DMS79 treated with DMSO at 0.1 percent for 48 hours (cell line): ENCODE results near the gene PNRC1.
"Not testable (repeated sequence)": the region's sequence is repeated elsewhere in the genome, so short reads cannot be mapped to it uniquely, and the experiment has no call there.

ENCODE experiments used
- DNase-seq: peaks from one replicate; lab custom pipeline; 2025; lab: John Stamatoyannopoulos, UW

The PNRC1 gene

DNA sequence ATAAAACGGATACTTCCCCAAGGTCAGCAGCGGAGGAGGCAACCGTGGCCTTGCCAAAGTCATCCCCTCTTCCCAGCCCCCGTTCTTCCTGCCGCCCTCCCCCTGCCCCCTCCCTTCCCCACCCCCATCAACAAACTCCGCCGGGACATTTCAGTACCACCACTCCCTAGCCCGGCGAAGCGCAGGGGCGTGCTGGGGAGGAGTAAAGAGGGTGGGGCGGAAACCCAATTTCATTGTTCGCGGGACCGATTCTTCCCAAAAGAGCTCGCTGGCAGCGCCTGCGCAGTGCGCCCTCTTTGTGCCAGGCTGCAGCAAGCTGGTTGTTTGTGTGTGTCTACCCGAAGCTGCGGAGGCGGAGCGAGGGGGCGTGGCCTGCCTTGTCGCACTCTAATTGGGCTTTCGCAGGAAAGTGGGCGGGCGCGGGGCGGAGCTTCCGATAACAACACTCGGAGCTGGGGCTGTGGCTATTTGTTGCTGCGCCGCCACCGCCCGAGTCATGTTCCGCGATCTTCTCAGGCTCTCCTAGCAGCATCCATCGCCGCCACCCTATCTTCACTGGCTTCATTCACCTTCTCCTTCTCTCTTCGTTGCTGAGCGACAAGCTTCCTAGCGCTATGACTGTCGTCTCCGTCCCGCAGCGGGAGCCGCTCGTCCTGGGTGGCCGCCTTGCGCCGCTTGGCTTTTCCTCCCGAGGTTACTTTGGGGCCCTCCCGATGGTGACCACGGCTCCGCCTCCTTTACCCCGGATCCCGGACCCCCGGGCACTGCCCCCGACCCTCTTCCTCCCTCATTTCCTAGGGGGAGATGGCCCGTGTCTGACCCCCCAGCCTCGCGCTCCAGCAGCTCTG is at the start of gene PNRC1:
Gene PNRC1, plus strand, starts transcription at position 471 of the 848 bp plus-strand sequence. Its CDS starts 144 bp downstream, at position 615.
- DNase-seq: peak; percentile 98

DNA sequence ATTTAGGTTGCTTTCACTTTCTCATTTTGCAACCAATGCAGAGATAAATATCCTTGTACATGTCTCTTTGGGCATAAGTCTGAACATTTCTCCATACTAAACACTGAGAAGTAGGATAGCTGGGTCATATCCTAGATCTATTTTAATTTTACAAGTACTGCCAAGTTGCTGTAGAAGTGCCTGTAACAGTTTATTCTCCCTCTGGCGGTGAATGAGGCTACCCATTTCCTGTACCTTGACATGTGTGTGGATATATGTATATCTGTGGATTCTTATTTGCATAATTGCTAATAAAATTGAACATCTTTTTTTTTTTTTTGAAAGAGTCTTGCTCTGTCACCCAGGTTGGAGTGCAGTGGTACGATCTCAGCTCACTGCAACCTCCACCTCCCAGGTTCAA is 48.0 kb upstream of the PNRC1 start:
- DNase-seq: no peak

GRCh38 chr6:89033461-89033860 is 47.1 kb upstream of the PNRC1 start:
- DNase-seq: no peak

DNA sequence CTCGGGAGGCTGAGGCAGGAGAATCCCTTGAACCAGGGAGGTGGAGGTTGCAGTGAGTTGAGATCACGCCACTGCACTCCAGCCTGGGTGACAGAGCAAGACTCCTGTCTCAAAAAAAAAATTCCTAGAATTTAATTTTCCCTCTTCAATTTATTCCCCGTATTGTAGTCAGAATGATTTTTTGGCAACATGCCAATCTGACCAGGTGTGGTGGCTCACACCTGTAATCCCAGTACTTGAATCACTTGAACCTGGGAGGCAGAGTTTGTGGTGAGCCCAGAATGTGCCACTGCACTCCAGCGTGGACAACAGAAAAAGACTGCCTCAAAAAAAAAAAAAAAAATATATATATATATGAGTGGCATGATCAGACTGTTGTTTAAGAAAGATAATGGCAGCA is 46.4 kb upstream of the PNRC1 start:
- DNase-seq: peak; percentile 37

DNA sequence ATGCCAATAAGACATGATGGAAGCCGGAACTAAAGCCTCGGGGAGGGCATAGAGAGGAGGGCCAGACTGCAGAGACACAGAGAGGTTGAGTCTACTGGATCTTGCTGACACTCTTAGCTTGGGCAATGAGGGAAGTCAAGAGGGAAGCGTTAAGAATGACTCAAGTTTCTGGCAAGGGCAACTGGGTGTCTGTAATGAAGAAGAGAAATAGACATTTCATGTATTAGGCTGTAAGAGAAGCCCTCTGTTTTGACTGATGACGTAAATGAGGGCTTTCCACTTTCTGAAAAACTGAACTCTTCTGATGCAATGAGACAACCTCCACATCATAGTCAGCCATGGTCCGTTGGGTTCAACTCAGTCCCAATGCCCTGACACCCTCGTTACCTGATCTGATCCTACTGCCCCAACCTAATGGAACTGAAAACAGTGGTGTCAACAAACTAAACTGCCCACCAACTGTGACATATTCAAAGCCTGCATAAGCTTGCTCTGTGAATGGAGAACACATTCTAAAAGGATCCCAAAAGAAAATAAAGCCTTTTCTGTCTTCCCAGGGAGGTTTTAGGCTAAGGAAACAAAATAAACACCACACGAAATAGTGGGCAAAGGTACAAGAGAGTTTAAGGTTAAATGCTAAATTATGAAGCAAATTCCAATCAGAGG is 45.8 kb upstream of the PNRC1 start:
- peak; percentile 27 for DNase-seq

DNA sequence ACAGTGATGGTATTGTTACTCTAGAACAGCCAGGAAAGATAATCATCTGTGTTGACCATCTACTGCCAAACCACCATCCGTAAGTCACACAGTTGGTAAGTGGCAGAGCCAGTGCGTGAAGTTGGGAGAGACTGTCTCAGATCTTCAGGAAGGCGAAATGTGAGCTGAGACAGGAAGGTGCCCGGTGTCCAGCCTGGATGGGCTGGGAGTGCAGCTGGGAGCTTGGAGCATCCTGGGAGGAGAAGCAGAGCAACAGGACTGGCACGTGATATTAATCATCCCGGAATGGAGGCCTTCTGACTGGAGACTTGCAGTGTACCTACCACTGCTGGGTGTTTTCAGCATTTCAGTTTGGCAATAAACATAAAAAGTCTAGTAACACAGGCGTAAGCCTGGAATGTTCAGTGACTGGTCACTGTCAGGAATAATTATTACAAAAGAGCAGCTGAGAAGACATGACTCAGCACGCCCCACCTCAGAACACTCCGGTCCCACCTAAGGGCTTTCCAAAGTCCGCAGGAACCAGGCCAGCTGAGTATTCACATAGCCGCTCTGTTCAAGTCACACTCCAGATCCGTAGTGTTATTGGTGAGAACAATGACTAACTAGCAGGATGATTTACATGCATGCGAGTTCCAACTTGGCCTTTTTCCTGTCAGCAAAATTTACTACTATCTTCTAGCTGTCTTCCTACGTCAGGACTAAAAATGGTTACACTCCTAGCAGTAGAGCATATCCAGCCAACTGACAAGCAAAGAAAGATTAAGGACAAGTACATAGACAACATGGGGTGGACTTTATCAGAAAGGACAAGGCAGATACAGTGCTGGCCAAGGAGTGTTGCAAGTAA is 45.1 kb upstream of the PNRC1 start:
- DNase-seq: peak; percentile 15

DNA sequence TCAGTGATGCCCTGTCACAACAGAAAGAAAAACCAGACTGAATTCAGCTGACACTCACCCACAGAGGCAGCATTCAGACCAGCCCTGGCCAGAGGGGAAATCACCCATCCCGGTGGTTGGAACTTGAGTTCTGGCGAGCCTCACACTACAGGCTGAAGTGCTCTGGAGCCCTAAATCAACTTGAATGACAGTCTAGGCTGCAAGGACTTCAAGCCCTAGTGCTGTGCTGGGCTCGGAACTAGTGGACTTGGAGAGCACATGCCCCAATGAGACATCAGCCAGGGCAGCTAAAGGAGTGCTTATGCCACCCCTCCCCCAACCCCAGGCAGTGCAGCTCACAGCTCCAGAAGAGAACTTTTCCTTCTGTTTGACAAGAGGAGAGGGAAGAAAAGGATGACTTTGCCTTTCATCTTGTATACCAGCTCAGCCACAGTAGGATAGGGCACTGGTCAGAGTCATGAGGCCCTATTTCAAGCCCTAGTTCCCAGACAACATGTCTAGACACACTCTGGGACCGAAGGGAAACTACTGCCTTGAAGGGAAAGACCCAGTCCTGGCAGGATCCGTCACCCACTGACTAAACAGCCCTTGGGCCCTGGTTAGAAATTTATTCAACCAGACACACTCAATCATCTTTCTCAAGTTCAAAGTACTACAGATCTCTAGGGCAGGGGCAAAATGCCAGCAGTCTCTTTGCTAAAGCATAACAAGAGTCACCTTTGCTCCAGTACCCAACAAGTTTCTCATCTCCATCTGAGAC is 43.2 kb upstream of the PNRC1 start:
- DNase-seq: no peak

- not testable (repeated sequence) for DNase-seq
These were observed 42.7 kb upstream of the PNRC1 start for GRCh38 chr6:89037901-89038293.

- DNase-seq: no peak
These were observed 37.9 kb upstream of the PNRC1 start for GRCh38 chr6:89042664-89043063.

DNA sequence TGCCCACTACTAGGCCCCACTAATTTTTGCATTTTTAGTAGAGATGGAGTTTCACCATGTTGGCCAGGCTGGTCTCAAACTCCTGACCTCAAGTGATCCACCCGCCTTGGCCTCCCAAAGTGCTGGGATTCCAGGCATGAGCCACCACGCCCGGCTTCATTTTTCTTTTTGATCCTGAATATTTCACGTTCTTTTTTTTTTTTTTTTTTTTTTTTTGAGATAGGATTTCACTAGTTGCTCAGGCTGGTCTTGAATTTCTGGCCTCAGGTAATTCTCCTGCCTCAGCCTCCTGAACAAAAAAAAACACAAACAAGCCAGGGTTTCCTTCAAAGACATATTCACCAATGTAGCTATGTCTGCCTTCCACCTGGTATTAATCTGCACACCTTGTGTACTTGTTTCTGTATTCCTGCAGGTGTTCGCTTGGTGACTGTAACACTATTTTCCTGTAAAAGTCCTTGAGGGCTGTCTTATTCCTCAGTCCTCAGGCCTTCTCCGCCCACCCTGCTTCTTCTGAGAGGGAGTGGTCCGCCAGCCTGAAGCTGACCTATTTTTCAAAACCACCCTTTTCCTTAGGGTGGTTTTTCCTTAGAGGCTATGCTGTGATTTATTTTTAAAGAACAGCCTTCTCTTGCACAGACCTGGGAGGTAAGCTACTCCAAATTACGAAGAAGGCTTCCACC is 36.1 kb upstream of the PNRC1 start:
- no peak for DNase-seq

DNA sequence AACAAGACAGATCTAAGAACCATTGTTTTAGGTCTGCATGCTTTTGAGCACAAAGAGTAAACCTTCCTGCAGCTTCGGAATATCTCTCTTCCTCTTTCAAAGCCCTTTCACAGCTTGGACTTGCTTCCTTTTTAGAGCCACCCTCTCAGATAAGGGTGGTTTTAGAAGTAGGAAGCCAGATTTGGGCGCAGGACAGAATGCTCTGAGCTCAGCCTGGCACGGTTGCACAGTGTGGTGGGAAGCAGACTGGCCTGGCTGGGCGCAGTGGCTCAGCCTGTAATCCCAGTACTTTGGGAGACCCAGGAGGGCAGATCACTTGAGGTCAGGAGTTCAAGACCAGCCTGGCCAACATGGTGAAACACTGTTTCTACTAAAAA is 35.6 kb upstream of the PNRC1 start:
- DNase-seq: no peak

DNA sequence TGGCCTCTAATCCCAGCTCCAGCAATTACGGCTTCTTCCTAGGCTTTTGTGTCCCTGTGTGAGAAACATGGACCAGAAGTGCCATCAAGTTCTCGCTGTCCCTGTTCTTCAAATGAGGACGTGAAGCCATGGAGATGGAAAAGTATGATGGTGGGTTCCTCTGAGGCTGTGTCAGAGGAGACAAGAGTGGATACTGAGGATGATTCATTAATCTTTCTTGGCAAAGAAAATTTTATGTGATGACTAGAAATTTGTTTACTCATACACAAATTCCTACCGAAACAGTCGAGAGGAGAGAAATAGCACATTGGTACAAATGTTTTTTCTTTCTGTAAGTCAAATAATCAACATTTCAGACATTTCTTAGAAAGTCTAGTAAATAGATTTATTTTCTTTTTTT is 35.0 kb upstream of the PNRC1 start:
- no peak for DNase-seq

DNA sequence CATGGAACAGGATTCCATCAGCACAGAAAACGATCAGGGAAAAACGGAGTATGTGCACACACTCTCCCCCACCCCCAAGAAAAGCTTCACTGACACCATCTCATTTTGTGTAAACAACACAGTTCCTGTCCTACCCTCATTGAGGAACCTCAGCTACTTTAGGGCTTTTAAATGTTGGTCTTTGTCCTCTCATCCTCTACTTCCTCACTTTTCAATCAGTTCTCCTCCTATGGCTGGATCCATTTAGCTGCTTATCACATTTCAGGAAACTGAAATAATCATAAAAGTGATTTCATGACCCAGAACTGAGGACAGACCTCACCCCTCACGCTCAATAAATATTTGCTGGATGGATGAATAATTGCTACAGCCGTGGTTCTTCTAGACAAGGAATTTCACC is 33.1 kb upstream of the PNRC1 start:
- no peak for DNase-seq

DNA sequence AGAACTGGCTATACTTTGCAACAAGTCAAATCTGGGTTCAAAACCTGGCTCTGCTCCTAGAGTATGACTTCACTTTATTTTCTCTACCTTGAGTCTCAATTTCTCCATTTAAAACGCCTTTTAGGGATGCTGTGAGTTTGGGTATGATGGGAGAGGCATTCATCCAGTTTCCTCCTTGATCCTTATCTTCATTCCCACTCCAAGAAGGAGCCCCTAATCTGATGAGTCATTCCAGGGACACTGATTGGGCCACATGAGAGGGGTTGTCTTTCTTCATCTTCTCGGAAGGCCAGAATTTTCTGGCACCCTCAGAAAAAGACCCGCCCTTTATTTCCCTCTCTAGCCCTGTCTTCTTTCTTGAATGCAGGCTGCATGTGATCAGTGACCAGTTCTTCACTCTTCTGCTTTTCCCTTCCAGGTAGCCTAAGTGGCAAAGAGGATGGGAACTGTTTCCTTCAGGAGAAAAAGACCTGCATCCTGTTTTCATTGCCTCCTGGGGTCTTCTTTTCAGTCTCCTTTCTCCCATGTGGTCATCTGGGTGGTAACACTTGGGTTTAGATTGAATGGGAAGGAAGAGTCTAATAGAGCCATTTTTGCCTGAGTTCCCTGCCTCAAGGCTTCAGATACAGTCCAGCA is 32.1 kb upstream of the PNRC1 start:
- DNase-seq: no peak

DNA sequence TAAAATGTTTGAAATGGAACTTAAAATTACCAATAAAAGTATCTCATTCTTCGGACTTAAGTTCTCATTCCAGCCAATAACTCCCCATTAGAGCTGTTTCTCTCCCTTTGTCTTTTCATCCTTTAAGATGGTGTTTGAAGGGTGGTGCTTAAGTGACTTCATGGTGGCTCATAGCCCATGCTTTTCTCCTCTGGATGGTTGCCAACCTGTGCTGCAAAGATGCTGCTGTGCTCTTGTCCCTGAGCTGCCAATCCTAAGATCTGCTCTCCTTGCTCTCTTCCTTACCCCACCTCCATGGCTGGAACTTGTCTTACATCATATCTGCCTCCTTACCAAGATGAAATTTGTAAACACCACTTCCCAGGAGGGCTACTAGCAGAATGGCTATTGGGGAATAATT is 31.6 kb upstream of the PNRC1 start:
- peak; percentile 28 for DNase-seq

DNA sequence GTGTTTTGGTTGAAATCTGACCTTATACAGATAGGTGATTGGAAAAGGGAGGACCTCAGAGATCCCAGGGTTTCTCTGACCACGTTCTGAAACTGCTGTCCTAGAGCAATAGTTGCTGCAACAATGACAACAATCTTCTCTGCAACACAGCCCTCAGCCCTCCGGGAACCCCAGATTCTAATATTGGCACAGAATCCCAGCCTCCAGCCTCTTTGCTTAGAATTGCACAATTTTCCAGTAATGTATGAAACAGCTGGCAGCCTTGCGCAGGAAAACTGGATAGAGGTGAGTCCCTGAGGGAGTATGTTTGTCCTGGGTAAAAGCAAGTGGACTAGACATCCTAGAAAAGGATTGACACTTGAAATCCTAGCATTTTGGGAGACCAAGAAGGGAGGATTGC is 30.4 kb upstream of the PNRC1 start:
- DNase-seq: no peak

DNA sequence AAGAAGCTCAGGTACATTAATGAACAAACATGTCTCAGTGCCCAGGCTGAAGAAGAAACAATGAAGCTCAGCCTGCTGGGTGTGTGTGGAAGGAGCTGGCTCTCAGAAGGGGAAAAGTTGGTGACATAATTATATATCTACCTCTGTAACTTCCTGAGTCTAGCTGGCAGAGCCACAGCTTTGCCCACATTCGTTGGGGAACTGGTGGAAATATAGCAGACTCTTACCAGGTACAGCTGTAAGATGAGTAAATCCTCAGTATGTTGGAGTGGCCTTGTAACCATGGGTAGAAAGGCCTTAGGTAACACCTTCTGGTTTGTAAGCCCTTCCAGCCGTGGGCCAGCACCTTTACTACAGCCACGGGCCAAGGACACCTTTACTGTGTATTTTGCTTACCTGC is 29.9 kb upstream of the PNRC1 start:
- DNase-seq: no peak

GRCh38 chr6:89051676-89052075 is 28.9 kb upstream of the PNRC1 start:
- DNase-seq: no peak

GRCh38 chr6:89054208-89054607 is 26.3 kb upstream of the PNRC1 start:
- no peak for DNase-seq

DNA sequence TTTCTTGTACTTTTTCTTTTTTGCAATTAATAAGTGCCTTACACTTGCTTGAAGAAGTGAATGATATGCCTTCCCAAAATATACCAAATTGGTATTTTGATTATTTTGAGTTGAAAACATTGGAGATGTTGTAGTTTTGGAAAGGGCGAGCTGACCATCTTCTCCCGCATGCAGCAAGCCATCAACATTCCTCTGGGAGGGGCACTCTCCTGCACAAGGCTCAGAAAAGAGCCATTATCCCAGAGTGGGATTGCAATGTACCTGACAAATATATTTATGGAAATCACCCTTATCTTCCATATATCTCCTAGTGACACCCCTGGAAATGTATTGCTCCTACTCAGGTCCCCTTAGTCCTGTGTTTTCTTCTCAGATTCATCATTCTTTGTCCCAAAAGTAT is 22.8 kb upstream of the PNRC1 start:
- no peak for DNase-seq

GRCh38 chr6:89058627-89059026 is 21.9 kb upstream of the PNRC1 start:
- DNase-seq: no peak
